HG03025 (cell line): ENCODE data around the gene PAF1.

Experiments used
- ATAC-seq: cut with Tn5 transposase; IDR thresholded peaks from one replicate; pipeline ENCODE4 v1.9.1; 2021; ENCODE audit warnings: mild to moderate bottlenecking, moderate library complexity; ENCODE audit not compliant: unreplicated experiment, low FRiP score

Gene PAF1

GRCh38 chr19:39406656-39407409 lies 15.9 kb upstream of the PAF1 start, which contains the start of gene ZFP36:
TSS of gene ZFP36 (plus strand) at chr19:39406847. CDS start at chr19:39406905, 58 bp downstream.
- no peak for ATAC-seq

- ATAC-seq = no peak
Observed at GRCh38 chr19:39405958-39406655, 15.2 kb upstream of the PAF1 start.

DNA sequence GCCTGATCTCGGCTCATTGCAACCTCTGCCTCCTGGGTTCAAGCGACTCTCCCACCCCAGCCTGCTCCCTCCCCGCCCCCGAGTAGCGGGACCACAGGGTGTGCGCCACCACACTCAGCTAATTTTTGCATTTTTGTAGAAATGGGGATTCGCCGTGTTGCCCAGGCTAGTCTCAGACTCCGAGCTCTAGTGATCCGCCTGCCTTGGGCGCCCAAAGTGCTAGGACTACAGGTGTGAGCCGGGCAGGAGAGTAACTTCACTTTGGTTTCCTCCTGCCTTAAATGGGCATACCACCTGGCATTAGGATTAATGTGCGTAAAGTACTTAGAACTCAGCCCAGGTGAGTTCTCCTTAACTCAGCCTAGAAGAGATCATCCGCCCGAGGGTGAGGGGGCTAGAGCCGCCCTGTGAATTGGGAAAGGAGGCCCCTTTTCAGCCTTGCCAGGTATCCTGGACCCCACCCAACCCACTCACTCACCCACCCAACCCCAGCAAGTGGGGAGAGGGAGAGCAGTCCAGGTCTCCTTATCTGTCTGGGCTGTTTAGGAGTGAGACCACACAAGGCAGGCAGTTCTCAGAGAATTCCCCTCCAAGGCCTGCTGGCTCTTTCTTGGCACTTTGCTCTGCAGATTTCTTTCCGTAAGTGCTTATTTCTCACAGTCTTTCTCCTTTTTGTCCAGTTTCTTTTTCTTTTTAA lies 14.5 kb upstream of the PAF1 start:
- ATAC-seq = no peak

GRCh38 chr19:39403331-39404312 lies 12.7 kb upstream of the PAF1 start:
- no peak for ATAC-seq

DNA sequence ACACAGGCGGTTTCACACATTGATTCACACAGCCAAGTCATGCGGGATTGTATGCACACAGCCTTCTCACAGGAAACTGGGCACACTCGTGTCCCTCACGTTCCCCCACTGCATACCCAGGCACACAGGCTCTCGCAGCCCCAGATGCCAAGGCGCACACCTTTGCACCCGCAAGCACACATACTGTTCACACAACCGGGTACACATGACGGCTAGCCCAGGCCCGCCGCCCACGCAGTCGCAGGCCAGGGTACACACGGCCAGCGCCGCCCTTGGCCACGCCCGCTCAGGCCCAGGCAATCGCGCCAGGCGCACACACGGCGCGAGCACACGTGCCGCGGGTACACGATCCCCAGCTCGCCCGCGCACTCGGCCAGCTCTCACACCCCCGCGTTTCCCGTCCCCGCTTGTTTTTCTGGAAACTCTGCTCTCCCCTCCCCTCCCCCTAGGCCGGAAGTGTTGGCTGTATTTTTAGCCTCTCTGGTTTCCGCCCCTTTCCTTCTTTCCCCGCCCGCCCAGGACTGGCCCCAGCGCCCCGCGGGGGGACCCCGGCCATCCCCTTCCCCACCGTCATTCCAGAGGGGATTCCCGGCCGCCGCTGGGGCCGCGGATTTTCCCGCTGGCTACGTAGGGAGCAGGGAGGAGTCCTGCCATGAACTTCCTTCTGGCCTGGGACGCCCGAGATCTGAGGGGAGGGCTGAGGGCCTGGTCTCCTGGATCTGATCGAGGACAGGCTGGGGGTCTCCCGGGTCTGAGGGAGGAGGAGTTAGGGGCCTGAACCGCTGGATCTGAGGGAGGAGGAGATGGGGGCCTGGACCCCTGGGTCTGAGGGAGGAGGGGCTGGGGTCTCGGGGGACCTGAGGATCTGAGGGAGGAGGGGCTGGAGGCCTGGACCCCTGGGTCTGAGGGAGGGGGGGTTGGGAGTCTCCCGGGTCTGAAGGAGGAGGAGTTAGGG lies 11.7 kb upstream of the PAF1 start:
- peak; percentile 21 for ATAC-seq

GRCh38 chr19:39401549-39402345 lies 10.8 kb upstream of the PAF1 start:
- no peak for ATAC-seq

DNA sequence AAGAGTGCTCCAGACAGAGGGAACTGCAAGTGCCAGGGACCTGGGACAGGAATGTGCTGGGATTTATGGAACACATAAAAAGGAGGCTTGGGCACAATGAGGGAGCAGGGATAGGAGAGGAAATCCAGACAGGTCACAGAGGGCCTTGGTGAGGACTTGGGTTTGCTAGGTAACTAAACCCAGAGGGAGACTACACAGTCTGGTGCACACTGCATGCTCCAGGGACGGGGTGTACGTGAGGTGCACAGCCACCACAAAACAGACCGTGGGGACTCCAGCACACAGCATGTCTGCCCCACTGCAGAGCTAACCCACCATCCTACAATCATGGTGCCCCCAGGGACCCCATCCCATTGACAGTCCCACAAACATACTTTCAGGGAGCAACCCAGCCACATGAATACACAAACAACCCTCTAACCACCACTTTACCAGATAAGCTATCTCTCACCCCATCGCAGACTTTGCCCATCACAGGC lies 10.2 kb upstream of the PAF1 start:
- ATAC-seq = no peak

GRCh38 chr19:39400061-39400460 lies 9.2 kb upstream of the PAF1 start:
- ATAC-seq = no peak

DNA sequence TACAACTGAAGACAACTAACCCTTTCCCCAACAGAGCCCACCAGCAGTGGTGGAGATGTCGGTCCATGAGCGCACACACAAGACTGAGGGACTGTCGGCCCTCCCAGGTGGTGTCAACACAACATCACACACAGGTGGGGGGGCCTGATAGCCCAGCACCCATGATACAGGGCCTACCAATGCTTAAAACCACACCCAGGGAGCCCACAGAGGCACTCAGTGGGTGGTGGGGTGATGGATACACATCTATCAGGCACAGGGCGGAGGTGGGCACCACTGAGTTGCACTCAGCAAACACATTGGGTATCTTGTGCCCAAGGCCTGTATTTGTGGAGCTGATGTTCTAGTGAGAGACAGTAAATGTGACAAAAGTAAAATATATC lies 8.8 kb upstream of the PAF1 start:
- no peak for ATAC-seq

DNA sequence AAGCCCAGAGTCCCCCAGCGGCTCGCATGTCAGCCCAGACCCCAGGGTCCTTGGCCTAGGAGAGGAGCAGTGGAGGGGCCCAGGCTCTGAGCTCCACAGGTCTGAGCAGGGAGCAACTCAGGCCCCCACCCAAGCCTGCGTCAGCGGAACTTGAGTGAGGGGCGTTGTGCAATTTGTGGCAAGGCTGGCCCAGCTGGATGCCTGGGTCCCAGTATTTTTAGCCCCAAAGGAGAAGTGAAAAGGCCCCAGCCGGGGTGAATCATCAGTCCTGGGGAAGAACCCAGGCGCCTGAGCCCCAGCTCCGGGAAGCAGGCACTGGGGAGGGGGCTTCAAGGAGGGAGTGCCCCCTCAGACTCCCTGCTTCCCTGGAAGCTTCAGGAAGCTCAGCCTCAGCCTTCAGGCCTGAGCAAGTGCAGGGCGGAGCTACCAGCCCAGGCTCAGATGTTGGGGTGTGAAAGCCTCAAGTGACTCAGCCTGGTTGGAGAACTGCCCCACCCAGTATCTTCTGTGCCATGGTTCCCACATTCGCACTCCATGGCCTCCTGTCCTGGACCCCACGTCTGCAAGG lies 7.5 kb upstream of the PAF1 start:
- ATAC-seq = no peak

GRCh38 chr19:39397360-39398296 lies 6.7 kb upstream of the PAF1 start:
- no peak for ATAC-seq

GRCh38 chr19:39390451-39390750 lies 505 bp downstream of the PAF1 start:
- ATAC-seq = no peak

DNA sequence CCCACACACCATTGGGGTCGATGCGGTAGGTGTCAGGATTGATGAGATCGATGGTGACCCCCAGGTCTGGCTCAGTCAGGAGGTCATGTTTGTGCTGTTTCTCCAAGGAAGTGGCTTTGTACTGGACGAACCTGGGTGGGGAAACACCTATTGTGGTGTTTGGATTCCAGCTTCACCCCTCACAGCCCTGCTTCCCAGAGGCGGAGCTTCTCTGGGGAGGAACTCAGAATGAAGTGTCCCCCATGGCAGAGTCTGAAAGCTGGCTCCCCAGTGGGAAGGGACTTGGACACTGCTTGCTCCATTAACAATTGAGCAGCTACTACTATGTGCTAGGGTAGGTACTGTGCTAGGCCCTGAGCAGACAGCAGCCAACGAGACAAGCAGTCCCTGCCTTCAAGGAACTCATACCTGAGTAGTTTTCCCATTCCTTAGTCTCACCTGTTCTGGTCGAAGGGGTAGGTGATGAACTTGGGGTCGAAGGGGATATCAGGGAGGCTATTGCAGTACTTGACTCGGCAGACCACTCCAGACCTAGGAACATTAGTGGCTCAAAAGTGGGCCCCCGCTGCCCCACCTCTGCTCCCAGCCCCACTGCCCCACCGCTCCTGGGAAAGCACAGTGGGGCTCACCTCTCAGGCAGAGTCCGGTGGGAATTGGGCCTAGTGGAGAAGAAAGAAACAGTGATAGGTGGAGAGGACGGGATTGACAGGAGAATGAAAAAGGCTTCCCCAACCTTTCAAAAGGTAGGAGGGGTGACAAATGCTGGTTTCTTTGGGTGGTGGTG lies 1.1 kb downstream of the PAF1 start:
- ATAC-seq = no peak

GRCh38 chr19:39388657-39389056 lies 2.2 kb downstream of the PAF1 start:
- no peak for ATAC-seq

- no peak for ATAC-seq
Observed at GRCh38 chr19:39386557-39386956, 4.3 kb downstream of the PAF1 start.
